ENCODE measurements around the gene HOXD4. TPM values are rescaled to one million over a fixed set of nuclear protein-coding genes. Genes with fewer than 3 reads are reported as not detected.

The HOXD4 gene
- total RNA-seq, 1 experiment from 2014 or later = 1.2 TPM

DNA sequence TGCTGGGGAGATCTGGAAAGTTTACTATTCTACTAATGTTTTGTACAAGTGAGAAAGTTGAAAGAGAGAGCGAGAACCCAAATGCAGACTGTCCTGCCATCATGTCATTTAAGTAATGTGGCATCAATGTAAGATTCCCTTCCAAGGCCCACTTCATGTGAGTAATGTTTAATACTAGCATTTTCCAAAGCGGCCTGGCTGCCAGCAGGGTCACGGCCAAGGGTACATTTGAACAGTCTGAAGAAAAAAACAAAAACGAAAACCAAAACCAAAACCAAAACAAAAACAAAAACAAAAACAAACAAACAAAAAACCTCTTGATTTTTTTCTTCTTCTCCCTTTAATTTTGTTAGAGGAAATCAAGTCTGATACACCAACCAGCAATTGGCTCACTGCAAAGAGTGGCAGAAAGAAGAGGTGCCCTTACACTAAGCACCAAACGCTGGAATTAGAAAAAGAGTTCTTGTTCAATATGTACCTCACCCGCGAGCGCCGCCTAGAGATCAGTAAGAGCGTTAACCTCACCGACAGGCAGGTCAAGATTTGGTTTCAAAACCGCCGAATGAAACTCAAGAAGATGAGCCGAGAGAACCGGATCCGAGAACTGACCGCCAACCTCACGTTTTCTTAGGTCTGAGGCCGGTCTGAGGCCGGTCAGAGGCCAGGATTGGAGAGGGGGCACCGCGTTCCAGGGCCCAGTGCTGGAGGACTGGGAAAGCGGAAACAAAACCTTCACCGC, 32.6 kb upstream of the HOXD4 start:
- H3K4me1 ChIP-seq = peaks cover 9% of the 10 kb centered on the region; the same call in 1 of the 2 replicates
- Mint-ChIP-seq H3K4me1 (ENCODE audit: low read depth, unreplicated experiment) (no peaks in the 10 kb centered on the region), H3K27me3 (ENCODE audit: insufficient read depth, unreplicated experiment) (peaks cover 62% of the 10 kb centered on the region), H3K4me3 (ENCODE audit: unreplicated experiment) (no peak overlapping the region), H3K36me3 (ENCODE audit: insufficient read depth, unreplicated experiment) (no peaks in the 10 kb centered on the region), H3K27ac (ENCODE audit: unreplicated experiment) (no peak overlapping the region), H3K9me3 (ENCODE audit: unreplicated experiment) (no peaks in the 10 kb centered on the region)
- no peaks in the 10 kb centered on the region for H3K9me3 ChIP-seq
- H3K4me3 ChIP-seq (ENCODE audit: low read depth, low read length) = no peak overlapping the region
- TF ChIP-seq, protein P1, sequence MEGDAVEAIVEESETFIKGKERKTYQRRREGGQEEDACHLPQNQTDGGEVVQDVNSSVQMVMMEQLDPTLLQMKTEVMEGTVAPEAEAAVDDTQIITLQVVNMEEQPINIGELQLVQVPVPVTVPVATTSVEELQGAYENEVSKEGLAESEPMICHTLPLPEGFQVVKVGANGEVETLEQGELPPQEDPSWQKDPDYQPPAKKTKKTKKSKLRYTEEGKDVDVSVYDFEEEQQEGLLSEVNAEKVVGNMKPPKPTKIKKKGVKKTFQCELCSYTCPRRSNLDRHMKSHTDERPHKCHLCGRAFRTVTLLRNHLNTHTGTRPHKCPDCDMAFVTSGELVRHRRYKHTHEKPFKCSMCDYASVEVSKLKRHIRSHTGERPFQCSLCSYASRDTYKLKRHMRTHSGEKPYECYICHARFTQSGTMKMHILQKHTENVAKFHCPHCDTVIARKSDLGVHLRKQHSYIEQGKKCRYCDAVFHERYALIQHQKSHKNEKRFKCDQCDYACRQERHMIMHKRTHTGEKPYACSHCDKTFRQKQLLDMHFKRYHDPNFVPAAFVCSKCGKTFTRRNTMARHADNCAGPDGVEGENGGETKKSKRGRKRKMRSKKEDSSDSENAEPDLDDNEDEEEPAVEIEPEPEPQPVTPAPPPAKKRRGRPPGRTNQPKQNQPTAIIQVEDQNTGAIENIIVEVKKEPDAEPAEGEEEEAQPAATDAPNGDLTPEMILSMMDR (IDR thresholded peaks at IDR 0.05; ENCODE audit: insufficient read depth in 1 of 2, low read depth in 1 of 2, low read length in 1 of 2, severe bottlenecking in 1 of 2, unreplicated experiment in 1 of 2) = peak in 1 of 2 experiments; percentile 46
- intact Hi-C loops (cut with micrococcal nuclease; ENCODE audit: unreplicated experiment) = no loop called here
- ChIA-PET POLR2A (no interaction called here), CTCF (no interaction called here)
- H3K27me3 ChIP-seq (replicated peaks; ENCODE audit: control insufficient read depth, insufficient read depth, low read length) = peaks cover 11% of the 10 kb centered on the region
- no peak for DNase-seq
- no TSS peak for BruUV-seq (replicated peaks)
- no peaks in the 10 kb centered on the region for H3K36me3 ChIP-seq (ENCODE audit: control insufficient read depth, insufficient read depth, low read length)

DNA sequence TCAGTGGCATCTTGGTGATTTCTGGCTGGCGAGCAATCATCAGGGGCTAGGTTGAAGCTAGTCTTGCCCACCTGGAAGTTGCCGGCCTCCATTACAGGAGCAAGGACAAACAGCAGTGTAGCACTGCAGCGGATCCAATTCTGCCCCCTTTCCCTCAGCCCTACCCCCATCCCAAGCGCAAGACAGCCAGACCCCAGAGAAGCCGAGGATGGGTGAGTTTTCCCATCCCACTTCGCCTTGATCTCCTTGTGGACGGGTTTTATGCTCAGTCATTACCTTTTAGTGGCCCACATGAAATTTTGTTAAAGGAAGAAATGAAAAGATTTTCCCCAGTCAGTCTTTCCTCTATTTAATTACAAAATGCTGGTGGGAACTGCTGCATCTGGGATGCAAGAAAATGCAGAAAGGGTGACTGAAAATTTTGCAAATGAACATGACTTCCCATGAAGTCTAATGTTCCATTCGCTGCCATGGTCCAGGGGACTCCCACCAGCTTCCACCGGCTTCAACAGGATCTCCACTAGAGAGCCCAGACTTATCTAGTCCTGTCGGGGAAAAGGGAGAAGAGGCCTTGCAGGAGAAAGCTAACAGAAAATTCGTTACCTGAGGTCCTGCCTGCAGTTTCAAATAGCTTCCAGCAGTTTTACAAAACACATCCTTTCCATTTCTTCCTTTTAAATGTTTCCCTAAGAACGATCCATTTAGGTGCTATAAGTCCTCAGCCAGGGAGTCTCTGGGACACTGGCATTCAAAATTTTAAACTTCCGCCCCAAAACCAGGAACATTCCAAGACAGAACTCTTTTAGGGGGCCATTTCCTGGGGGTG, 30.8 kb upstream of the HOXD4 start:
- POLR2A ChIA-PET = no interaction called here
- H3K27ac Mint-ChIP-seq (ENCODE audit: unreplicated experiment) = no peak overlapping the region

More for the DNA sequence above, 30.8 kb upstream of the HOXD4 start:
- Histone ChIP-seq H3K36me3 (ENCODE audit: control insufficient read depth, insufficient read depth, low read length) (no peaks in the 10 kb centered on the region), H3K4me3 (ENCODE audit: low read depth, low read length) (no peak overlapping the region), H3K4me1 (peaks cover 9% of the 10 kb centered on the region; the same call in 1 of the 2 replicates), H3K27me3 (replicated peaks; ENCODE audit: control insufficient read depth, insufficient read depth, low read length) (peaks cover 11% of the 10 kb centered on the region), H3K9me3 (no peaks in the 10 kb centered on the region)
- Mint-ChIP-seq H3K27me3 (ENCODE audit: insufficient read depth, unreplicated experiment) (peaks cover 67% of the 10 kb centered on the region), H3K36me3 (ENCODE audit: insufficient read depth, unreplicated experiment) (no peaks in the 10 kb centered on the region), H3K4me1 (ENCODE audit: low read depth, unreplicated experiment) (no peaks in the 10 kb centered on the region), H3K4me3 (ENCODE audit: unreplicated experiment) (no peak overlapping the region), H3K9me3 (ENCODE audit: unreplicated experiment) (no peaks in the 10 kb centered on the region)
- CTCF ChIA-PET = interaction anchor here (0.6 to 2.2 kb wide), 3 partner anchors 9 to 534 kb away, joined by 3 to 7 read pairs (median 5); no protein-coding TSS in a partner anchor
- no peak for DNase-seq
- TF ChIP-seq, protein P1 (IDR thresholded peaks at IDR 0.05; ENCODE audit: insufficient read depth in 1 of 2, low read depth in 1 of 2, low read length in 1 of 2, severe bottlenecking in 1 of 2, unreplicated experiment in 1 of 2) = no peak
- no TSS peak for BruUV-seq (replicated peaks)
- intact Hi-C loops (cut with micrococcal nuclease; ENCODE audit: unreplicated experiment) = loop anchor here (10.0 kb wide), 2 partner anchors 264 to 694 kb away; no protein-coding TSS in a partner anchor
